NCI-H187 treated with DMSO at 0.1 percent for 48 hours (cell line): ENCODE measurements around the gene HERPUD1.
"Not testable (repeated sequence)": the region's sequence is repeated elsewhere in the genome, so short reads cannot be mapped to it uniquely, and the experiment has no call there.

Experiments
- DNase-seq: peaks from one replicate; lab custom pipeline; 2025; lab: John Stamatoyannopoulos, UW

HERPUD1 gene

GRCh38 chr16:56980792-56981724, 49.1 kb downstream of the HERPUD1 start:
- DNase-seq, result no peak

- no peak for DNase-seq
Observed at GRCh38 chr16:56981729-56982271, 49.9 kb downstream of the HERPUD1 start.

GRCh38 chr16:56982695-56983094, 50.8 kb downstream of the HERPUD1 start:
- DNase-seq, result no peak

GRCh38 chr16:56983211-56983751, 51.3 kb downstream of the HERPUD1 start:
- no peak for DNase-seq

- no peak for DNase-seq
Observed at GRCh38 chr16:56984639-56985038, 52.7 kb downstream of the HERPUD1 start.

GRCh38 chr16:56985288-56985961, 53.5 kb downstream of the HERPUD1 start:
- no peak for DNase-seq

- no peak for DNase-seq
Observed at GRCh38 chr16:56985962-56986360, 54.0 kb downstream of the HERPUD1 start.

GRCh38 chr16:56986361-56986760, 54.4 kb downstream of the HERPUD1 start:
- no peak for DNase-seq

GRCh38 chr16:56986908-56987307, 55.0 kb downstream of the HERPUD1 start:
- not testable (repeated sequence) for DNase-seq

GRCh38 chr16:56987692-56988091, 55.8 kb downstream of the HERPUD1 start:
- no peak for DNase-seq

GRCh38 chr16:56988161-56988947, 56.4 kb downstream of the HERPUD1 start:
- no peak for DNase-seq

GRCh38 chr16:56988948-56989945, 57.3 kb downstream of the HERPUD1 start, which contains the start of gene NLRC5:
TSS of gene NLRC5 (plus strand) at chr16:56989557. CDS start at chr16:57020713, 31,156 bp downstream.
- no peak for DNase-seq

- no peak for DNase-seq
Observed at GRCh38 chr16:56989988-56990387, 58.0 kb downstream of the HERPUD1 start.

- DNase-seq, result no peak
Observed at GRCh38 chr16:56990407-56991286, 58.7 kb downstream of the HERPUD1 start.

- DNase-seq, result not testable (repeated sequence)
Observed at GRCh38 chr16:56992431-56992830, 60.5 kb downstream of the HERPUD1 start.

GRCh38 chr16:56993204-56993603, 61.3 kb downstream of the HERPUD1 start:
- no peak for DNase-seq

GRCh38 chr16:56994311-56994710, 62.4 kb downstream of the HERPUD1 start:
- DNase-seq, result no peak
